Measurements from ENCODE around the gene SLC12A8. TPM values are rescaled to one million over a fixed set of nuclear protein-coding genes. Genes with fewer than 3 reads are reported as not detected.

SLC12A8 gene
- total RNA-seq, 3 donors from 2014 or later = 0.48 to 12.5 (median 9.8) TPM

DNA sequence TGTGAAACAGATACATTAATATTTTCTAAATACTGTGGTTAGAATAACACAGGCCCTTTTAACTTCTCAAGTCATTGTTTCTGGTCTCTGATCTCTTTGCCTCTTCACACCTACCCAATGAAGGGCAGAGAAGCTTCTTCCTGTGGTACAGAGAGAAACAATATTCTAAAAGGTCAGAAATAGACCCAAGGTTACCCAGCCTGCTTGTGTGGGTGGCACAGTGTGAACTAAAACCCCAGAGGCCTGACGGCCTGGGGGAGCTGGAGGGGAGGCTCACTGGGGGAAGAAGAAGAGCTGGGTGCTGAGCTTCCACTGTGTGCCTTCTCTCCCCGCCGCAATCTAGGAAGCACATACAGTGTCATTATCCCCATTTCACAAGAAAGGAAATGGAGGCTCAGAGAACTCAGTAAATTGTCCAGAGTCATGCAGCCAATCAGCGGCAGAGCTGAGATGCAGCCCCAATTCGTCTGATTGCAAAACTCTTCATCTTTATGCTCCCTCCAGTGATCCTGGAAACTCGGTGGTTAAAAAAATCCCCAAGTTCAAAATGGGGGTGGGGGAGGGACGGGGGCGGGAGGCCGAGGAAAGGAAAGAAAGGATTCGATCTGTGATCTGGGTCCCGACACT is 92.7 kb downstream of the SLC12A8 start:
- Histone ChIP-seq H3K27me3 (no peaks in the 10 kb centered on the region), H3K9me3 (no peaks in the 10 kb centered on the region), H3K4me1 (peaks cover 5 to 10% of the 10 kb centered on the region in 2 donors), H3K27ac (peak overlapping the region; percentile 45 to 64), H3K36me3 (no peaks in the 10 kb centered on the region), H3K4me3 (peak overlapping the region in 2 of 3 donors; percentile 42 to 59)
- TF ChIP-seq, protein P1, sequence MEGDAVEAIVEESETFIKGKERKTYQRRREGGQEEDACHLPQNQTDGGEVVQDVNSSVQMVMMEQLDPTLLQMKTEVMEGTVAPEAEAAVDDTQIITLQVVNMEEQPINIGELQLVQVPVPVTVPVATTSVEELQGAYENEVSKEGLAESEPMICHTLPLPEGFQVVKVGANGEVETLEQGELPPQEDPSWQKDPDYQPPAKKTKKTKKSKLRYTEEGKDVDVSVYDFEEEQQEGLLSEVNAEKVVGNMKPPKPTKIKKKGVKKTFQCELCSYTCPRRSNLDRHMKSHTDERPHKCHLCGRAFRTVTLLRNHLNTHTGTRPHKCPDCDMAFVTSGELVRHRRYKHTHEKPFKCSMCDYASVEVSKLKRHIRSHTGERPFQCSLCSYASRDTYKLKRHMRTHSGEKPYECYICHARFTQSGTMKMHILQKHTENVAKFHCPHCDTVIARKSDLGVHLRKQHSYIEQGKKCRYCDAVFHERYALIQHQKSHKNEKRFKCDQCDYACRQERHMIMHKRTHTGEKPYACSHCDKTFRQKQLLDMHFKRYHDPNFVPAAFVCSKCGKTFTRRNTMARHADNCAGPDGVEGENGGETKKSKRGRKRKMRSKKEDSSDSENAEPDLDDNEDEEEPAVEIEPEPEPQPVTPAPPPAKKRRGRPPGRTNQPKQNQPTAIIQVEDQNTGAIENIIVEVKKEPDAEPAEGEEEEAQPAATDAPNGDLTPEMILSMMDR (IDR thresholded peaks at IDR 0.05) = no peak
- DNase-seq (ENCODE audit: low spot score in 2 of 2) = no peak
- intact Hi-C loops (cut with DNase I; ENCODE audit: low total_unique reads) = no loop called here

DNA sequence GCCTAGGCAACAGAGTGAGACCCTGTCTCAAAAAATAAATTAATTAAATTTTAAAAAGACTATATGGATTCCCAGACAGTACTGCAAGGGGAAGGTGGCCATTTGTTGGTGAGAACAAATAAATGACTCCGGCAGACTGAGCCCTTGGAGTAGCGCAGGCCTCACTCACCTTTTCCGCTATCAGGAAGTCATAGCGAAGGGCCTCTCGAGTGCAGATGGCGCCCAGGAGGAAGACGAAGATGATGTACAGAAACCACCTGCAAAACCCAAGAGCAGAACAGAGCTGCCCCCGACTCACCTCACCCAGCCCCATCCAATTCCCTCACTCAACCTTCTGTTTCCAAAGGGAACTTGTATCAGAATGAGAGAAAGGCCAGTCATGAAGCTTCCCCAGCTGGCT is 93.9 kb downstream of the SLC12A8 start:
- no peak for DNase-seq (ENCODE audit: low spot score in 2 of 2)
- Histone ChIP-seq H3K27me3 (no peaks in the 10 kb centered on the region), H3K36me3 (no peaks in the 10 kb centered on the region), H3K9me3 (no peaks in the 10 kb centered on the region), H3K27ac (no peak overlapping the region), H3K4me1 (peaks cover 5 to 10% of the 10 kb centered on the region in 2 donors), H3K4me3 (no peak overlapping the region)
- intact Hi-C loops (cut with DNase I; ENCODE audit: low total_unique reads) = no loop called here
- no peak for TF ChIP-seq POLR2AphosphoS5 (IDR thresholded peaks at IDR 0.05)
- TF ChIP-seq, protein P1 (IDR thresholded peaks at IDR 0.05) = no peak
- TF ChIP-seq POLR2A (IDR thresholded peaks at IDR 0.05) = no peak

DNA sequence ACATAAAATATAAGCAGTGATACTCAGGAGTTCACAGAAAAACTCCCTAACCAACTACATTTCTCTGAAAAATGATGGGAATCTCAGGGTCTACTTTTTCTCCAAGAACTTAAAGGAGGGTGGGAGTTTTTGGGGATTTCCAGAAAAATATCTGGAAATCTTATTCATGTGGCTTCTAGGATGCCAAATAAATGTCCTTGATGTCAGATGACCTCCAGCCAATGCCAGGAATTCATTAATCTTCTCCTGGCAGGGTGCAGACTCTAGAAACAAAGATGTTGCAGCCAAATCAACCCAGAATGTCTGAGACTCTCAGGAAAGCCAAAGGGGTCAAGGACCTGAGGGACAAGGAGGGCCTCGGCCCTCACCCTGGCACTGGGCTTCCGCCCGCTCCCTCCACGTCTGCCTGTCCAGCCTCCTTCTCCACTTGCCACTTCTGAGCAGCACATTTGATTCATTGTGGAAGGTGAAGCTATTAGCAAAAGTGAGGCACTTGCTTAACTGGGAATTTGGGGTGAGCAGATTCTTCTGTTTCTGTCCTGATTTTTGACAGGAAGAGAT is 94.8 kb downstream of the SLC12A8 start:
- no peak overlapping the region for H3K4me3 ChIP-seq
- no peaks in the 10 kb centered on the region for H3K27me3 ChIP-seq
- no peak for DNase-seq (ENCODE audit: low spot score in 2 of 2)
- H3K36me3 ChIP-seq = no peaks in the 10 kb centered on the region
- H3K9me3 ChIP-seq = no peaks in the 10 kb centered on the region
- peak overlapping the region in 1 of 2 donors; percentile 60 for H3K27ac ChIP-seq
- TF ChIP-seq POLR2AphosphoS5 (IDR thresholded peaks at IDR 0.05) (no peak), POLR2A (IDR thresholded peaks at IDR 0.05) (no peak)
- TF ChIP-seq, protein P1 (IDR thresholded peaks at IDR 0.05) = no peak
- intact Hi-C loops (cut with DNase I; ENCODE audit: low total_unique reads) = no loop called here
- H3K4me1 ChIP-seq = peaks cover 5 to 10% of the 10 kb centered on the region in 2 donors

DNA sequence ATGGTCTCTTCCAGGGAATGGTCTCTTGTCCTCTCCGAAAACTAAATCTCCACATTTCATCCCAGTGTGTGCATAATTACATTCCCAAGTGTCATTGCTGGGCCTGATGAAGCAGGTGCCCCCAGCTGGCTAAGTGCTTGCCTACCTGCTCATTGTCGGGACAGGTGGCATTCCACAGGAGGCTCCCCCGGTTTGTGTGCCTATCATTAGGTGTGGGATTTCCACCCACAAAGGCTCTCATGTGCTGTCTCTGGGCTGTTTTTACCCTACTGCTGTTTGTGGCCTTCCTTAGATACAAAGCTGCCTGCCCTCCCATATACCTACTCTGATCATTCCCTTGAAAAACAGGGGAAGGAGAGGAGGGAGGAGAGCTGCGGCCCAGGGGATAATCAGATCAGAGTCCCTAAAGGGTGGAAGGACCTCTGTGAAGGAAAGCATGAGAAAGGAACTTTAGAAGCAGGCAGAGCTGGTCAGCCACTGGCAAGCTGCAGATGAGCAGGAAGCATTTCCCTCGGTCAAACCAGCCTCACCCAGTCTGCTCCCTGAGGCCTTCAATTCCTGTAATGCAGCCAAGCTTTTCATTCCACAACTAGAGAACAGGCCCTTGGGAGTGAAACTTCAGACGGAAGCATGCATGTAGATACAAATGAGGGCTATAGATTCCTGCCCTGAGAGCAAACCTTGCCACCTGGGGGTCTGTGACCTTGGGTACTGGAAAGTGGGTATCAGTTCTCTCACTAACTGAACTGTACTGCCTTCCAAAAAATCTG is 96.1 kb downstream of the SLC12A8 start:
- no peaks in the 10 kb centered on the region for H3K27me3 ChIP-seq
- intact Hi-C loops (cut with DNase I; ENCODE audit: low total_unique reads) = no loop called here
- H3K9me3 ChIP-seq = no peaks in the 10 kb centered on the region
- DNase-seq (ENCODE audit: low spot score in 2 of 2) = peak; percentile 72 to 83
- H3K4me1 ChIP-seq = peaks cover 5 to 10% of the 10 kb centered on the region in 2 donors
- H3K27ac ChIP-seq = peak overlapping the region; percentile 60 to 64
- TF ChIP-seq POLR2AphosphoS5 (IDR thresholded peaks at IDR 0.05) (peak in 1 of 3 donors; percentile 51), POLR2A (IDR thresholded peaks at IDR 0.05) (no peak)
- TF ChIP-seq, protein P1 (IDR thresholded peaks at IDR 0.05) = no peak
- no peaks in the 10 kb centered on the region for H3K36me3 ChIP-seq
- H3K4me3 ChIP-seq = no peak overlapping the region

DNA sequence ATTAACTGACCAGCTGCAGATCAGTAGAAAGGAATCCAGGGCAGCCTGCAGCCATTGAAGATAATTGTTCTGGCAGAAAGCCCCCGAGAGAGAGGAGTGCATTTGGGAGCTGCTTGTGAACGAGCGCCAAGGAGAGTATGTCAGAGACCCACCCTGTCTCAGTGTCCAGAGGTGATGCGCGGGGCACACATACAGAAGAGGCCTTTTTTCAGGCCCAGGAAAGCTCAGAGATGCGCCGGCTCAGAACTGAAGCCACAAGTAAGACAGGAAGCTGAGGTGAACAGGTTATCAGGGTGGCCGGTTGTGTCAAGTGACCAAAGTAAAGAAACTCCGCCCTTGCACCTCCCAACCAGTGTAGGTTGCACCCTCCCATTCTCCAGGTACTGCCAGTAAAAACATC is 96.9 kb downstream of the SLC12A8 start:
- Histone ChIP-seq H3K4me1 (peaks cover 5 to 10% of the 10 kb centered on the region in 2 donors), H3K4me3 (no peak overlapping the region), H3K27me3 (no peaks in the 10 kb centered on the region), H3K9me3 (no peaks in the 10 kb centered on the region), H3K27ac (peak overlapping the region in 1 of 2 donors; percentile 60), H3K36me3 (no peaks in the 10 kb centered on the region)
- no peak for TF ChIP-seq POLR2A (IDR thresholded peaks at IDR 0.05)
- TF ChIP-seq POLR2AphosphoS5 (IDR thresholded peaks at IDR 0.05) = no peak
- no peak for DNase-seq (ENCODE audit: low spot score in 2 of 2)
- intact Hi-C loops (cut with DNase I; ENCODE audit: low total_unique reads) = no loop called here
